K562 (cell line): ENCODE results near the gene HDAC7. TPM values are rescaled to one million over a fixed set of nuclear protein-coding genes. Genes with fewer than 3 reads are reported as not detected.
A peak's percentile ranks its signal among the peaks of the same experiment; 100 is the strongest.

Source experiments
- EGR1 ChIP-seq: fragments of 450-650 bp; conservative IDR thresholded peaks from 2 replicates; pipeline ENCODE4 v1.6.1; 2017; ENCODE audit warnings: mild to moderate bottlenecking
- EHMT2 ChIP-seq: fragments of 450-650 bp; IDR thresholded peaks from 2 replicates; pipeline ENCODE4 v1.6.1; 2018; ENCODE audit warnings: antibody characterized with exemption
- MXI1 ChIP-seq: IDR thresholded peaks from 2 replicates; pipeline ENCODE4 v1.6.1; 2011; ENCODE audit warnings: low read depth, mild to moderate bottlenecking, improper control_type of control experiment, low read length
- SMAD2 ChIP-seq: fragments of 150-350 bp; IDR thresholded peaks from 2 replicates; pipeline ENCODE4 v1.6.1; 2014; ENCODE audit warnings: low read depth, mild to moderate bottlenecking, low read length
- SRSF1 ChIP-seq: fragments of 200-400 bp; formaldehyde crosslinking; IDR thresholded peaks from 2 replicates; pipeline ENCODE4 v1.6.1; 2017; ENCODE audit warnings: mild to moderate bottlenecking, low read depth, low read length, moderate library complexity
- TRIM28 ChIP-seq: fragments of 450-650 bp; IDR thresholded peaks from 2 replicates; pipeline ENCODE4 v1.6.1; 2017
- ZNF140 ChIP-seq: fragments of 250-450 bp; sonication (Bioruptor Pico); IDR thresholded peaks from 2 replicates; pipeline ENCODE4 v1.8.0; 2021; ENCODE audit warnings: moderate library complexity, mild to moderate bottlenecking, inconsistent platforms
- ZNF41 ChIP-seq: fragments of 250-450 bp; sonication (Bioruptor Pico); conservative IDR thresholded peaks from 2 replicates; pipeline ENCODE4 v1.4.0; 2020; ENCODE audit warnings: mild to moderate bottlenecking
- polyA plus RNA-seq, 8 experiments: library from polyadenylated mRNA; depleted of rRNA in 4 of 8; stranded (reverse) in 5 of 8; unstranded in 3 of 8; fragments of >200 nt; fragmentation: Nextera tagmentation in 2 of 8; fragmentation: Illumina TruSeq in 1 of 8; extraction: Ambion mirVana in 2 of 8; extraction: Trizol in 1 of 8; gene quantifications; 2 replicates each; pipeline versions ENCODE4 v1.2.1 to v1.2.3, GENCODE V29; 2011 to 2014; ENCODE audit warnings: inconsistent platforms in 1 of 8, missing spikeins in 1 of 8
- total RNA-seq, 7 experiments: library from RNA; depleted of rRNA in 6 of 7; stranded (reverse); fragments of >200 nt in 6 of 7; fragmentation: Illumina TruSeq in 2 of 7; extraction: Trizol in 2 of 7; gene quantifications; 2 replicates each; pipeline versions ENCODE4 v1.2.1 to v1.2.3, GENCODE V29; 2011 to 2021; ENCODE audit warnings: low replicate concordance in 1 of 7
- TF ChIP-seq, protein P1 (sequence below): fragments of 450-650 bp; IDR thresholded peaks from 2 replicates; pipeline ENCODE4 v1.6.1; 2016; ENCODE audit warnings: mild to moderate bottlenecking, moderate library complexity
- TF ChIP-seq, protein P2 (sequence below): fragments of 200-800 bp; sonication (Bioruptor generic); IDR thresholded peaks from 2 replicates; pipeline ENCODE4 v1.6.1; 2017; ENCODE audit warnings: missing genetic modification characterization, missing compliant biosample characterization
- TF ChIP-seq, protein P3 (sequence below), 2 experiments: fragments of 450-650 bp in 1 of 2; sonication (generic) in 1 of 2; formaldehyde crosslinking; conservative IDR thresholded peaks; 2 replicates each; pipeline versions ENCODE4 v1.4.0 to v1.8.1; 2020 to 2022; ENCODE audit warnings: mild to moderate bottlenecking in 1 of 2, missing genetic modification reagents in 1 of 2
- TF ChIP-seq, protein P4 (sequence below): fragments of 450-650 bp; formaldehyde crosslinking; IDR thresholded peaks from 2 replicates; pipeline ENCODE4 v1.4.0; 2020; ENCODE audit warnings: mild to moderate bottlenecking, moderate library complexity

Gene HDAC7
- total and polyA plus RNA-seq, 9 of the 15 experiments (the other 6 are each of a cell fraction or from before 2014, with no cell fraction given): 2.5 to 129 (median 31.1) TPM

DNA sequence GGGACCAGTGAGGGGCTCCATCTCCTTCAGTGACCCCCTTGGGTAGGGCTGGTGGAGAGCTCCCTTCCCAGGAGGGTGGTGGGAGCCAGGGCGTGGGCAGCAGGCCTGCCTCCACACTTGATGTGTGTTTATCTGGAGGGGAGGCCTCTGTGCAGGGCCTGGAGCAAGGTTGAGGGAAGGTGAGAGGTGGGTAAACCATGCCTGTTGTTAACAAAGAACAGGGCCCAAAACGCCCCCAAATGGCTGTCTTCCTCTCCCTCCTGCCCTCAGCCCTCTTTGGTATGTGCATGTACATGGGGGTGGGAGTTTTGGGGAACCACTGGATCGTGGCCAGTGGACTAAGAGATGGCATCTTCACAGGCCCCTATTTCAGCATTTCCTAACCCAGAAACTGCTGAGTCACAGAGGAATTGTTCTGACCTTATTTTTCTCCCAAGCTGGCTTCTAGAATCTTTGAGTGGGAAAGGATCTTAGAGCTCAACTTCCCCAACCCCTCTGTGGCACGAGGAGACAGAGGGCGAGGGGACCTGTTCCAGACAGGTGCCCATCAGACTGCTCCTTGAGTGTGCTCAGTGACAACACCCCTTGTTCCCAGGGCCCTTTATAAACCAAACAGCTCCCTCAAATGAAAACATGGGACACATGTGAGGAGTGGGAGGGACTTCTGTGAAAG is 43.1 kb downstream of the HDAC7 start (continued):
- TF ChIP-seq, protein P1, sequence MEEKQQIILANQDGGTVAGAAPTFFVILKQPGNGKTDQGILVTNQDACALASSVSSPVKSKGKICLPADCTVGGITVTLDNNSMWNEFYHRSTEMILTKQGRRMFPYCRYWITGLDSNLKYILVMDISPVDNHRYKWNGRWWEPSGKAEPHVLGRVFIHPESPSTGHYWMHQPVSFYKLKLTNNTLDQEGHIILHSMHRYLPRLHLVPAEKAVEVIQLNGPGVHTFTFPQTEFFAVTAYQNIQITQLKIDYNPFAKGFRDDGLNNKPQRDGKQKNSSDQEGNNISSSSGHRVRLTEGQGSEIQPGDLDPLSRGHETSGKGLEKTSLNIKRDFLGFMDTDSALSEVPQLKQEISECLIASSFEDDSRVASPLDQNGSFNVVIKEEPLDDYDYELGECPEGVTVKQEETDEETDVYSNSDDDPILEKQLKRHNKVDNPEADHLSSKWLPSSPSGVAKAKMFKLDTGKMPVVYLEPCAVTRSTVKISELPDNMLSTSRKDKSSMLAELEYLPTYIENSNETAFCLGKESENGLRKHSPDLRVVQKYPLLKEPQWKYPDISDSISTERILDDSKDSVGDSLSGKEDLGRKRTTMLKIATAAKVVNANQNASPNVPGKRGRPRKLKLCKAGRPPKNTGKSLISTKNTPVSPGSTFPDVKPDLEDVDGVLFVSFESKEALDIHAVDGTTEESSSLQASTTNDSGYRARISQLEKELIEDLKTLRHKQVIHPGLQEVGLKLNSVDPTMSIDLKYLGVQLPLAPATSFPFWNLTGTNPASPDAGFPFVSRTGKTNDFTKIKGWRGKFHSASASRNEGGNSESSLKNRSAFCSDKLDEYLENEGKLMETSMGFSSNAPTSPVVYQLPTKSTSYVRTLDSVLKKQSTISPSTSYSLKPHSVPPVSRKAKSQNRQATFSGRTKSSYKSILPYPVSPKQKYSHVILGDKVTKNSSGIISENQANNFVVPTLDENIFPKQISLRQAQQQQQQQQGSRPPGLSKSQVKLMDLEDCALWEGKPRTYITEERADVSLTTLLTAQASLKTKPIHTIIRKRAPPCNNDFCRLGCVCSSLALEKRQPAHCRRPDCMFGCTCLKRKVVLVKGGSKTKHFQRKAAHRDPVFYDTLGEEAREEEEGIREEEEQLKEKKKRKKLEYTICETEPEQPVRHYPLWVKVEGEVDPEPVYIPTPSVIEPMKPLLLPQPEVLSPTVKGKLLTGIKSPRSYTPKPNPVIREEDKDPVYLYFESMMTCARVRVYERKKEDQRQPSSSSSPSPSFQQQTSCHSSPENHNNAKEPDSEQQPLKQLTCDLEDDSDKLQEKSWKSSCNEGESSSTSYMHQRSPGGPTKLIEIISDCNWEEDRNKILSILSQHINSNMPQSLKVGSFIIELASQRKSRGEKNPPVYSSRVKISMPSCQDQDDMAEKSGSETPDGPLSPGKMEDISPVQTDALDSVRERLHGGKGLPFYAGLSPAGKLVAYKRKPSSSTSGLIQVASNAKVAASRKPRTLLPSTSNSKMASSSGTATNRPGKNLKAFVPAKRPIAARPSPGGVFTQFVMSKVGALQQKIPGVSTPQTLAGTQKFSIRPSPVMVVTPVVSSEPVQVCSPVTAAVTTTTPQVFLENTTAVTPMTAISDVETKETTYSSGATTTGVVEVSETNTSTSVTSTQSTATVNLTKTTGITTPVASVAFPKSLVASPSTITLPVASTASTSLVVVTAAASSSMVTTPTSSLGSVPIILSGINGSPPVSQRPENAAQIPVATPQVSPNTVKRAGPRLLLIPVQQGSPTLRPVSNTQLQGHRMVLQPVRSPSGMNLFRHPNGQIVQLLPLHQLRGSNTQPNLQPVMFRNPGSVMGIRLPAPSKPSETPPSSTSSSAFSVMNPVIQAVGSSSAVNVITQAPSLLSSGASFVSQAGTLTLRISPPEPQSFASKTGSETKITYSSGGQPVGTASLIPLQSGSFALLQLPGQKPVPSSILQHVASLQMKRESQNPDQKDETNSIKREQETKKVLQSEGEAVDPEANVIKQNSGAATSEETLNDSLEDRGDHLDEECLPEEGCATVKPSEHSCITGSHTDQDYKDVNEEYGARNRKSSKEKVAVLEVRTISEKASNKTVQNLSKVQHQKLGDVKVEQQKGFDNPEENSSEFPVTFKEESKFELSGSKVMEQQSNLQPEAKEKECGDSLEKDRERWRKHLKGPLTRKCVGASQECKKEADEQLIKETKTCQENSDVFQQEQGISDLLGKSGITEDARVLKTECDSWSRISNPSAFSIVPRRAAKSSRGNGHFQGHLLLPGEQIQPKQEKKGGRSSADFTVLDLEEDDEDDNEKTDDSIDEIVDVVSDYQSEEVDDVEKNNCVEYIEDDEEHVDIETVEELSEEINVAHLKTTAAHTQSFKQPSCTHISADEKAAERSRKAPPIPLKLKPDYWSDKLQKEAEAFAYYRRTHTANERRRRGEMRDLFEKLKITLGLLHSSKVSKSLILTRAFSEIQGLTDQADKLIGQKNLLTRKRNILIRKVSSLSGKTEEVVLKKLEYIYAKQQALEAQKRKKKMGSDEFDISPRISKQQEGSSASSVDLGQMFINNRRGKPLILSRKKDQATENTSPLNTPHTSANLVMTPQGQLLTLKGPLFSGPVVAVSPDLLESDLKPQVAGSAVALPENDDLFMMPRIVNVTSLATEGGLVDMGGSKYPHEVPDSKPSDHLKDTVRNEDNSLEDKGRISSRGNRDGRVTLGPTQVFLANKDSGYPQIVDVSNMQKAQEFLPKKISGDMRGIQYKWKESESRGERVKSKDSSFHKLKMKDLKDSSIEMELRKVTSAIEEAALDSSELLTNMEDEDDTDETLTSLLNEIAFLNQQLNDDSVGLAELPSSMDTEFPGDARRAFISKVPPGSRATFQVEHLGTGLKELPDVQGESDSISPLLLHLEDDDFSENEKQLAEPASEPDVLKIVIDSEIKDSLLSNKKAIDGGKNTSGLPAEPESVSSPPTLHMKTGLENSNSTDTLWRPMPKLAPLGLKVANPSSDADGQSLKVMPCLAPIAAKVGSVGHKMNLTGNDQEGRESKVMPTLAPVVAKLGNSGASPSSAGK: peak; percentile 45
- TF ChIP-seq, protein P2, sequence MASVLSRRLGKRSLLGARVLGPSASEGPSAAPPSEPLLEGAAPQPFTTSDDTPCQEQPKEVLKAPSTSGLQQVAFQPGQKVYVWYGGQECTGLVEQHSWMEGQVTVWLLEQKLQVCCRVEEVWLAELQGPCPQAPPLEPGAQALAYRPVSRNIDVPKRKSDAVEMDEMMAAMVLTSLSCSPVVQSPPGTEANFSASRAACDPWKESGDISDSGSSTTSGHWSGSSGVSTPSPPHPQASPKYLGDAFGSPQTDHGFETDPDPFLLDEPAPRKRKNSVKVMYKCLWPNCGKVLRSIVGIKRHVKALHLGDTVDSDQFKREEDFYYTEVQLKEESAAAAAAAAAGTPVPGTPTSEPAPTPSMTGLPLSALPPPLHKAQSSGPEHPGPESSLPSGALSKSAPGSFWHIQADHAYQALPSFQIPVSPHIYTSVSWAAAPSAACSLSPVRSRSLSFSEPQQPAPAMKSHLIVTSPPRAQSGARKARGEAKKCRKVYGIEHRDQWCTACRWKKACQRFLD: peak; percentile 30; the same call in 1 of the 2 replicates
- TF ChIP-seq ZNF41 (CRISPR knock-in tag): no peak
- TF ChIP-seq, protein P3, sequence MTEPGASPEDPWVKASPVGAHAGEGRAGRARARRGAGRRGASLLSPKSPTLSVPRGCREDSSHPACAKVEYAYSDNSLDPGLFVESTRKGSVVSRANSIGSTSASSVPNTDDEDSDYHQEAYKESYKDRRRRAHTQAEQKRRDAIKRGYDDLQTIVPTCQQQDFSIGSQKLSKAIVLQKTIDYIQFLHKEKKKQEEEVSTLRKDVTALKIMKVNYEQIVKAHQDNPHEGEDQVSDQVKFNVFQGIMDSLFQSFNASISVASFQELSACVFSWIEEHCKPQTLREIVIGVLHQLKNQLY (CRISPR knock-in tag; conservative IDR thresholded peaks at IDR 0.05): no peak
- TF ChIP-seq TRIM28: no peak
- TF ChIP-seq SMAD2: no peak
- TF ChIP-seq SRSF1: no peak
- TF ChIP-seq MXI1: no peak
- peak; percentile 51; the same call in 1 of the 2 replicates for TF ChIP-seq EGR1
- TF ChIP-seq, protein P4, sequence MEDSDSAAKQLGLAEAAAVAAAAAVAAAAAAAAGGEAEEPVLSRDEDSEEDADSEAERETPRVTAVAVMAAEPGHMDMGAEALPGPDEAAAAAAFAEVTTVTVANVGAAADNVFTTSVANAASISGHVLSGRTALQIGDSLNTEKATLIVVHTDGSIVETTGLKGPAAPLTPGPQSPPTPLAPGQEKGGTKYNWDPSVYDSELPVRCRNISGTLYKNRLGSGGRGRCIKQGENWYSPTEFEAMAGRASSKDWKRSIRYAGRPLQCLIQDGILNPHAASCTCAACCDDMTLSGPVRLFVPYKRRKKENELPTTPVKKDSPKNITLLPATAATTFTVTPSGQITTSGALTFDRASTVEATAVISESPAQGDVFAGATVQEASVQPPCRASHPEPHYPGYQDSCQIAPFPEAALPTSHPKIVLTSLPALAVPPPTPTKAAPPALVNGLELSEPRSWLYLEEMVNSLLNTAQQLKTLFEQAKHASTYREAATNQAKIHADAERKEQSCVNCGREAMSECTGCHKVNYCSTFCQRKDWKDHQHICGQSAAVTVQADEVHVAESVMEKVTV (CRISPR knock-in tag): no peak
- no peak for TF ChIP-seq EHMT2
- no peak for TF ChIP-seq ZNF140 (CRISPR knock-in tag)
